ENCODE results near the gene CALCOCO1.

The CALCOCO1 gene

DNA sequence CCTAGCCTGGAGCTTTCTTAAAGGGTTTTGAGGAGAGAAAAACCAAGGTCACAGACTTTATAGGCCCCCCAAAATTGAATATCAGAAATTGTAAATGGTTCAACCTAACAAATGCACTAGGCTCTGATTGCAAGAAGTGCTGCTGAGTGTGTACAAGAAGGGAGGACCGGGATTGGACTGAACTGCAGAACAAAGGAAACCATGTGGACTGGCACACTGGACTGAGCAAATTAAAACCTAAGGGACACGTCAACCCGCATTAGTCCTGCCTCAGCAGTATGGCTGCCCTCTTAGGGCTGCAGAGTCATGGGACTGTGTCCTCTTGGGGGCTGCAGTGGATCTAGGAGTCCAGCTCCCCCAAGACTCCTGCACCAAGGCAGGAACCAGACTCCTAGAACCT lies 25.4 kb upstream of the CALCOCO1 start:
- in situ Hi-C loops (cut with MboI; ENCODE audit: low sequenced_read_pairs), result loop anchor here (25.0 kb wide), 1 partner anchor 460 kb away; no protein-coding TSS in a partner anchor

DNA sequence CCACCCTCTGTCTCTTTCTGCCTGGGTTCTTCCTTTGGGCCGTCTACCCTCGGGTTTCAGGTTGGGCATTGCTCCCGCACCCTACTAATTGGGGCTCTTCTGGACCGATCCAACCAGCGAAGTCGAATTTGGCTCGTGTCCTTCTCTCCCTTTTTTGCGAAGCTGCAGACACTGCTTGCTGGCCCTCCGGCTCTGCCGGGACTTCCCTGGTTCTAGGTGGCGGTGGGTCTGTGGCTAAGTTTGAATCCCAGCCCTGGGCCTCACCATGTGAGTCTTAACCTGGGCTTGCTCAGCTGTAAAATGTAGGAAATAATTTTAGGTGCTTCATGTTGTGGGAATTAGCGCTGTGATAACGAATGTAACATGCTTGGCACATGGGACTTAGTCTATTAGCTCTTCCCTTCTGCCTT lies 24.9 kb upstream of the CALCOCO1 start:
- in situ Hi-C loops (cut with MboI; ENCODE audit: low sequenced_read_pairs), result loop anchor here (25.0 kb wide), 1 partner anchor 460 kb away; no protein-coding TSS in a partner anchor

DNA sequence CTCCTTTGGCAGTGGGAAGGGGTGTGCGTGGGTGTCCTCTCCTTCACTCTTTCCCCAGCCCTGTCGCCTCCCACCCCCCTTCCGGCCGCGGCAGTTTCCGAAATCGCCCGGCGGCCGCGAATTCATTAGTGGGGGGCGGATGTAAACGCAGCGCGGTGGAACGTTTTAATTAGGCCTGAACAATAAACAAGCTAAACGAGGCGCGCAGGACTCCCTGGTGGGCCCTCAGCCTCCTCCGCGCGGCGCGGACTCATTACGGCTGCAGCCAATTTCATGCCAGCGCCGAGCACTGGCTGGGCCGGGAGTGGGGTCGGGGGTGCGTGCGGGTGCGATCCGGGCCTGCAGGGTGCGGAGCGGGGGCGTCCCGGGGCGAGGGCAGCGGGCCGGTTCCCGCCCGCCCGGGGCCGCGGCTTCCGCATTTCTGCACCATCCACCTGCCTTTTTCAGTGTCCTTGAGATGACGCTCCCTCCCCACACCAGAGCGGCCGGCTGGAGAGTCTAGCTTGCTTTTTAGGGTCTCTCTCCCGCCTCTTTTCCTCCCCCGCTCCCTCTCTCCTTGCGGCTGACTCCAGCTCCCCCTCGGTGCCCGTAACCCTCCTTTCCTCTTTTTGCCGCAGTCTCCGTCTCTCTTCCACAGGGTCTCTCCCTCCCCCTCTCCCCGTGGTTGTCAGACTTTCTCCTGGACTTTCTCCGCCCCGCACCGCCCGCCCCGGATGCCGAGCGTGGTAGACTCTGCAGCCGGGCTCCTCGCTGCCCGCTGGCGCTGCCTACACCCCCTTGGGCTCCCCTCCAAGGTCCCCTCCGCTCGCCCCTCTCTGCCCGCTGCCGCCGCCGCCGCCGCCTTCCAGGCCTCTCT lies 24.3 kb upstream of the CALCOCO1 start, which contains the start of gene CISTR:
CISTR (minus strand) TSS at position 644 of the 856 bp plus-strand sequence.
- in situ Hi-C loops (cut with MboI; ENCODE audit: low sequenced_read_pairs), result loop anchor here (25.0 kb wide), 1 partner anchor 461 kb away; no protein-coding TSS in a partner anchor

DNA sequence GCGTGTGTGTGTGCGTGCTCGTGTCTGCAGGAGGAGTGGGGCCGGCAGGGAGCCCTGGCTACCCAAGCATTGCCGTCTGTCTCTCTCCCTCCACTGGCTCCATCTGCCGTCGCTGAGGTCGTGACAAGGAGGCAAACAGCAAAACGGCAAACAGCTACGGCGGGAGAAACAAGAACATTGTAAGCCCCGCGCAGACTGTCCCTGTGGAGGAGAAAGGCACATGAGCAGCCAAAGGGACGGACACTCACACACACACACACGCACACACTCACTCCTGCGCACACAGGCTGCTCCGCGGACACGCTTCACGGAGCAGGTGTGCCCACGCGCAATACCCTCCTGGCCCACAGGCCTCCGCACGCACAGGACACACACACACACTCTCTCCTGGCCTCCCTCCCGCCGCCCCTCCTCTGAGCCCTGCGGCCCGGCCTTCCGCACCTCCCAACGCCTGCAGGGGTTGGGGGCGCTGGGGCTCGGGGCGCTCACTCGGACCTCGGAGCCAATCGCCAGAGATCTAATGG lies 23.6 kb upstream of the CALCOCO1 start:
- in situ Hi-C loops (cut with MboI; ENCODE audit: low sequenced_read_pairs), result loop anchor here (25.0 kb wide), 1 partner anchor 461 kb away; no protein-coding TSS in a partner anchor

DNA sequence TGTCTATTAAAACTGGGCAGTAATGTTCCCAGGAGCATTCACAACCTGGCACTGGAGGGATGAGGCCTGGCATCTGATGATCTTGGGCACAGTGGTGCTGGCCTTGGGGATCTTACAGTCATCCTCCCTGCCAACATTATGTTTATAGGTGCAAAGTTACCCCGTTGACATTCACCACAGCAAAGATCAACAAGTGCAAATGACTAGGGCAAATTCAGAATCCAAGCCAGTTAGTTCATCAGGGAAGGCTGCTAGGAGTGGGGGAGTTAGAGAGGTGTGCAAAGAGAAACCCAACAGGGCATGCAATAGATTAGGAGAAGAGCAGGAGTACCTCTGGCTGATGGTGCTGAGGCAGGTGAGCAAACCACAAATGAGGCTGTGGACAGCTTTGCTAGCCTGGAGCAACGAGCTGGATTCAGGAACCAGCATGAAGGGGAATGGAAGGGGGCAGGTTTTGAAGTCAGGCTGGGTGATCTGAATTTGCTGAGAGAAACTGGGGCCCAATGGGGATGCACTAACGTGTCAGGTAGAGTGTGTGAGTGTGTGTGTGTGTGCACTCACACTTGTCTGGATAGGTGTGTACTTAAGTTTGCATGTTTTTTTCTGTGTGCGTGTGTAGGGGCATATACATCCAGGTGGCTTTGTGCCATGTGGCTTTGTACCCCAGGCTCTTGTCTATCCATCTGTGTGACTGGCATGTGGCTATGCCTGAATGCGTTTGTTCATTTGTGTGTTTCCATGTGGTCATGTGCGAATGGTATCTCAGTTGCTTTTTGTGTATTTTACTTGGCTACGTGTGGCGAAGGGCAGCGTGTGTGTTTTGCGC lies 22.9 kb upstream of the CALCOCO1 start:
- in situ Hi-C loops (cut with MboI; ENCODE audit: low sequenced_read_pairs), result loop anchor here (25.0 kb wide), 1 partner anchor 462 kb away; no protein-coding TSS in a partner anchor

DNA sequence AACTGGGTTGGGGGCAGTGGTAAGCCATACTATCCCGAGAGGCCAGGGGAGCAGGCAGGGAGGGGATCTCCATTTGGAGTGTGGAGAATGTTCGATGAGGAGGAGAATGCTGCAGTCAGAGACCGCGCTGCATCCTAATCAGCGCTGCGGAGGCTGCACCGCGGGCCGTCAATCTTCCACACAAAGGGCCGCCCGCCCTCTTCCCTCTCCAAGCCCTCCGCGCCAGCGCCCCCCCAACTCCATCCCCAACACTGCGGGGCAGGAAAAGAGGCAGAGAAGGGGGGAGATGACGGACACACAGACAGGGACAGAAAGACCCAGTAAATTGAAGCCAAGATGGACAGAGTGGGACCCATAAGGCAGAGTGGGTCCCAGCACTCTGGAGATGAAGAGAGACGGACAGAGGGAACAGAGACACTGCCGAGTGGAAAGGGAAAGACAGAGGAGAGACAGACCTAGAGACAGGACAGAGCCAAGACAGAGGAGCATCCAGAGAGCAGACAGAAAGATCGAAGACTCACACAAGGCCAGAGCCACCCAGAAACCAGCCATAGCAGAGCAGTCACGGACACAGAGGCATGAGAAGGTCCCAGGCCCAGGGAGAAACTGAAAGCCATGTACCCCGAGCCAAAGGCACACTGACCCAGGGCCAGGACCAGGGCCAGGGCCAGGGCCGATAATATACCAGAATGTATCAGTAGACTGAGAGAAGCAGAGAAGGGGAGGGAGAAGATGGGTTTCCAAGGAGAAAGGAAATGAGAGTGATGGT lies 21.0 kb upstream of the CALCOCO1 start:
- in situ Hi-C loops (cut with MboI; ENCODE audit: low sequenced_read_pairs), result no loop called here

DNA sequence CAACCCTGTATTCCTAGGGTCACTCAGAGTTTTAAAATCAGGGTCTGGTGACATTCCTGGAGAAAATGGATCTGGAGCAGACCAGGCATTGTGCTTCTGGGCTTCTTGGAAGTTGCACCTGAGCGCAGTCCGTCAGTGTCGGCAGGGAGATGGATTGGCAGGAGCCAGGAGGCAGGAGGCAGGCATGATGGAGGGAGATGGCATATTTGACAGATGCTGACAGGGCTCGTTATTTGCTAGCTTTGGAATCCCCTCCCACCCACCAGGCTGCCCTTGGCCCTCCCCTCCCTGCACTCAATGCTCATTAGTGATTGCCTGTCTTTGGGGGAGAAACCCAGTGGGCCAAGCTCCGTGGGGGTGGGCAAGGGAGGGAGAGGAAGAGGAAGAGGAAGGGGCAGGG lies 19.8 kb upstream of the CALCOCO1 start:
- in situ Hi-C loops (cut with MboI; ENCODE audit: low sequenced_read_pairs), result no loop called here

DNA sequence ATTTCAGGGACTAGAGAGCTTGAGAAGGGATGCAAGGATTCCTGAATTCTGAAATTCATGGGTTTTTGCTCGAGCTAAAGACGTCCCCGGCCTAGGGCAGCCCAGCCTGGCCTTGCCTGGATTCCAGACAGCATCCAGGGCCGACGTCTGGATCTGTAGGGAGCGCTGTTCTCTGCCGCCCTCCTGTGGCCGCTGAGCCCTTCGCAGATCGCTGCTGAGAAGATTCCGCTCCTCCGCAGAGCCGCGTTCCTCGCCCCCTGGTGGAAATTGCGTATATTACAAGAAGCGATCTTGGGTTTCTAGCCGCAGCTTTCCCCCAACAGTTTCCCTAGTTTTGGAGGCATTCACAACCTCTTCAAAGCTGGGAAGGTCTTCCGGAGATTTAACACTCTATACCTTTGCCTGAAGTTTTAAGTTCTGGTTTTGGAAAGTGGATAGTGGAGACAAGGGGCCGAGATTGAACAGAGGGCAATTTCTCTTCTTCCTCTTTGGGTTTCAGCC lies 19.4 kb upstream of the CALCOCO1 start:
- in situ Hi-C loops (cut with MboI; ENCODE audit: low sequenced_read_pairs), result no loop called here

DNA sequence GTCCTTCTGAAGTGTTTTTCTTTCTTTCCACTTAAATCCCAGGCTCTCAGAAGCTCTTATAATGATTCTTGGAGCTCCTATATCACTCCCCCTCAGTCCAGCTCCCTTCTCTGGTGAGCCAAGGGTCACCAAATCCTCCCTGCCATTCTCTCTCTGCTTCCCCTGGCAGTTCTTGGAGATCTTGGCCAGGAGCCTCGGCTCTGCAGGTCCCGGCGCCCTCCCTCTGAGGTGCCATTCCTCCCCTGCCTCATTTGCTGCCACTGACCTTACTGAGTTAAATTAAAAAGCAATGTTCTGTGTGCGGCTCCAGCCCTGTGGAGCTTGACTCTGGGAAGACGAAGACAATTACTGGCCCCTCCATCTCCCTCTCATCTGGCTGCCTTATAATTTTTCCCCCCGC lies 17.5 kb upstream of the CALCOCO1 start:
- in situ Hi-C loops (cut with MboI; ENCODE audit: low sequenced_read_pairs), result loop anchor here (5.0 kb wide), 1 partner anchor 42 kb away; no protein-coding TSS in a partner anchor

DNA sequence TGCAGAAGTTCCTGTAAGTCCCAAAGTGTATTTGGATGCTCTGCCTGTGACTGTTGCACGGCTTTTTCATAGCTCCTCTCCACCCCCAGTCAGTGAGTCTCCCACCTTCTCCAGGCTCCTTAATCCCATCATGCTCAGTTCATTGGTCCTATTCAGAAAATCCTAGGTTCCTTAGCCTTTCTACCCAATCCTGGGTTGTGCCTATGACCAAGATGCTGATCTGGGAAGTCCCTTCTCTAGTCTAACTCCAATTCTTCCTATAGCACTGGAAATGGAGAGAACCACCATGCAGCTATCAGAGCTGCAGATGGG lies 16.8 kb upstream of the CALCOCO1 start:
- in situ Hi-C loops (cut with MboI; ENCODE audit: low sequenced_read_pairs), result loop anchor here (5.0 kb wide), 1 partner anchor 42 kb away; no protein-coding TSS in a partner anchor

DNA sequence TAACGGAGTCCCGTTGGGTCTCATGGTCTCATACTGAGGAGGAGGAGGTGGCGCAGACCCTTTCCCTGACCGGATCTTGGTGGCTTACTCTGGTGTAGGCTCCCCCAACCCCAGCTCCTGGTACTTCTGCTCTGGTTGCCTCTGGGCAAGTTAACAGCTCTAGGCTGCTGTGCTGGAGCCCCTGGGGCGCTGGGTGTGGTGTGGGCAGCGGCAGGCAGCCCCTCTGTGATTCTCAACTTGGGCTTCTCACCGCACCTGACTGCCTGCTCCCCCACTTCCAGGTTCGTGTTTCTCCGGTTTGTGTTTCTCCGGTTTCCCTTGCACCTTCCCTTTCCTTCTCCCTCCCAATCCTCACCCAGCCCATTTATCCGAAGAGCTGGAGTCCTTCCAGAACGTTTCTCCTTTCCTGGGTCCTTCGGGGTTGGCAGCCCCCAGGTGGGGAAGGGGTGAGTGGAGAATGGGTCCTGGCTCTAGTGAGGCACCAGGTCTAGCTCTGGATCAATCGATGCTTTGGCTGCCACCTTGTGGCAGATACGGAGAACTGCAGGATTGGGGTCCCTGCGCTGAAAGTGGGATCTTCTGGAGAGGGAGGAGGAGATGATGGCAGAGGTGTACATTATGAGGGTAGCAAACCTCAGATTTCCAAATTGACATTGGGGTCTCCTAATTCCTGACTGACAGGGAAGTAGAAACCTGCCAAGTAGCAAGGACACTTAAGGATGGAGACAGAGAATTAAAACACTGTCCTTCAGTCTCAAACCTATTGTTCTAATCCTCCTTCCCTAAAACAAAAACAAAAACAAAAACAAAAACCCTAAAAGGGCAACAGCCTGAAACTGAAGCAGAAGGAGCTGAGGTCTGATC lies 16.2 kb upstream of the CALCOCO1 start:
- in situ Hi-C loops (cut with MboI; ENCODE audit: low sequenced_read_pairs), result loop anchor here (5.0 kb wide), 1 partner anchor 41 kb away; no protein-coding TSS in a partner anchor

DNA sequence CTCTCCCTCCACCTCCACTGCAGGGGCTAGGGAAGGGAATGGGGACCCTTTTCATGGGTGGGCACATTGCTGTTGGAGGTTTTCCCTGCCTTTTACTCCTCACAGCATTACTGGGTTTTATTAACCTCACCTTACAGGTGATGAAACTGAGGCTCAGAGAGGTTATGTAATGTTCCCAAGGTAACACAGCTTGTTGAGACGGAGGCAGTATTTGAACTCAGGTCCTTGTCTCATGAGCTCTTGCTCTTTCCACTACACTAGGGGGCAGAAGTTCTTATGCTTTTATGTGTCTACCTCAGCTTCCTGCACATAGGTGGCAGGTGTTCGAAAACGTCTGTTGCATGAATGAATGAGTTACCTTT lies 12.9 kb upstream of the CALCOCO1 start:
- in situ Hi-C loops (cut with MboI; ENCODE audit: low sequenced_read_pairs), result loop anchor here (5.0 kb wide), 1 partner anchor 38 kb away; no protein-coding TSS in a partner anchor

DNA sequence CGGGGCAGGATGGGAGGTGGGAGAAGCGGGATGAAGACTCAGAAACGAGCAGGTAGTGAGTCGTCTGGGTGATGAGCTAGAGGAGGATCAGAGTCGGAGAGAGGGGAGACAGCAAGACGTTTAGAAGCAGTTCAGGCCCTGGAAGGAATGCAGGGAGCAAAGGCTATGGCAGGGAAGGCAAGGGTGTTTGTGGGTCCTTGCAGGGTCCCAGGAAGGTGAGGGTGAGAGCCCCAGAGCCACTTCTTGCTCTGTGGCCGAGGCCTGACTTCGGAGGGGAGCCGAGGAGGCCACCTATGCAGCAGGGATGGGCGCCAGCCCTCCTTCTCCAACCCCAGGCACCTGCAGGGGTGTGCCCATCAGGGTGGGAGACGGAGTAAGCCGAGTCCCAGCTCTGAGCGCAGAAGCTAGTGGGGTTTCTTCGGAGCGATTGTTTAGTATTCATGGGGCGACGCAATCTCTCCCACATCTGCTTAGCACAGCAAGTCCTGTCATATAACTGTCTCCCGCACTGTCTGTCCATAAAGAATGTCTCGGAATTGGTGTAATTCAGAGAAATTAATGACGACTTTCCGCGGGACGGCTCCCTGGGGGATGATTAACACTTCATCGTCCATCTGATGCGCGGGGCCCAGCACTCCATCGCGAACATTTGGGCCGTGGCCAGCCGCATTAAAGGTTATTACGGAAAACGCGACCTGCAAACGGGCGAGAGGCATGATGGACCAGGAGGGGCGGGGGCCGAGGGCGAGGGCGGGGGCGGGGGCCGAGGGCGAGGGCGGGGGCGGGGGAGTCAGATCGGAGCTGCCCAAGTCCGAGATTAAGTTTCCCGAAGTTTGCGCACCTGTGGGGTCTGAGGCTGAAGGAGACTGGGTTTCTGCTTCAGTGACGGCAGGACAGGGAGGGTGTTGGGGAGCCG lies 12.2 kb upstream of the CALCOCO1 start:
- in situ Hi-C loops (cut with MboI; ENCODE audit: low sequenced_read_pairs), result loop anchor here (5.0 kb wide), 1 partner anchor 37 kb away; no protein-coding TSS in a partner anchor

DNA sequence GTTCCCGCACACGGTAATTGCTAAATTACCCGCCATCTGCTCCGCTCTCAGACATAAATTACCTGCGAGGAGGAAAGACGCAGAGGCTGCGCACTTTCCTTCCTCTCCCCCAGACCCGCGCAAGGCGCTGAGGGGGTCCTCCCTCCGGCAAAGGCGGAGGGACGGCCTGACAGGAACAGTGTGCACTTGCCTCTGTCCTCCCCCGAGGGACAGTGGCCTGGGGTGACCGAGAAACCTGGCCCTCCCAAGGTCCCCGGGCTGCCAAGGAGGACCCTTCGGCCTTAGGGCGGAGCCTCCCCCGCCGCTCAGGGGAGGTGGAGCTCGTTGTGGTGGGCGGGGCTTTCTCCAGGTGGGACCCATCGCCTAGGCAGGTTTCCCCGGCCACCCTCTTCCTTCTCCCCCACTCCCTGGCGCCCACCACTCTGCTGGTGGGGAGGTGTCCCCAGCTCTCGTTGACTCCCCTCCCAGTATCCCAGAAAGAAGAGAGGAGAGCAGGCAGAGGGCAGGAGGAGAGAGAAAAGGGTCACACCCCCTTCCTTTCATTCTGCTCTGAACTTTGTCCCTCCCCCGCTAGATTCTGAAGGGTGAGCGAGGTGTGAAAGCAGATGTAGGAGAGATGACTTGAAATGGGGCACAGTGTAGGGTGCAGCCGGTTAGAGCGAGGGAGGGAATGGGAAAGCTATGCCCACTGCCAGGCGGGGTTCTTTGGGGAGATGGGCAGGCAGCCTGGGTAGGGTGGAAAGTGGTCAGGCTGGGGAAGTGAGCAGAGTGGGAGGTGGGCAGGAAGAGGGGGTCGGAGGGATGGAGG lies 11.4 kb upstream of the CALCOCO1 start:
- in situ Hi-C loops (cut with MboI; ENCODE audit: low sequenced_read_pairs), result no loop called here

DNA sequence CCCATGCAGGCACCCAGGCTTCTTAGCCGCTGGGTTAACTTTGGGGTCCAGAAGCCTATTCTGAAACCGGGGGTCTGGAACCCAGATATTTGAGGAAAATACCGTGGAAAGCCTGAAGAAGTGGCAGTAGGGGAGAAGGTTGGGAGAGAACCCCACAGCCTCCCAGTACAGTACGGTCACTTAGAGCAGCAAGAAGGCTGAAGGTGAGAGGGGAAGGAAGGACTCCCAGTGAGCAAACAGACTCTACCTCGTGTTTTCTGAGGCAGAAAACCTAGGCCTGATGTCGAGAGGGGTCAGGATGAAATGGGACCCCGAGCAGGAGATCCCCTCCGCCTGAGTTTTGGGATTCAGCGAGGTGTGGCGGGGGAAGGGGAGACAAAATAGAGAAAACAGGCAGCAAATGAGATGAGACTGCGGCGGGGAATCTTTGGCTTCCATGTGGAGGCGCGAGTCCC lies 10.7 kb upstream of the CALCOCO1 start:
- in situ Hi-C loops (cut with MboI; ENCODE audit: low sequenced_read_pairs), result no loop called here

DNA sequence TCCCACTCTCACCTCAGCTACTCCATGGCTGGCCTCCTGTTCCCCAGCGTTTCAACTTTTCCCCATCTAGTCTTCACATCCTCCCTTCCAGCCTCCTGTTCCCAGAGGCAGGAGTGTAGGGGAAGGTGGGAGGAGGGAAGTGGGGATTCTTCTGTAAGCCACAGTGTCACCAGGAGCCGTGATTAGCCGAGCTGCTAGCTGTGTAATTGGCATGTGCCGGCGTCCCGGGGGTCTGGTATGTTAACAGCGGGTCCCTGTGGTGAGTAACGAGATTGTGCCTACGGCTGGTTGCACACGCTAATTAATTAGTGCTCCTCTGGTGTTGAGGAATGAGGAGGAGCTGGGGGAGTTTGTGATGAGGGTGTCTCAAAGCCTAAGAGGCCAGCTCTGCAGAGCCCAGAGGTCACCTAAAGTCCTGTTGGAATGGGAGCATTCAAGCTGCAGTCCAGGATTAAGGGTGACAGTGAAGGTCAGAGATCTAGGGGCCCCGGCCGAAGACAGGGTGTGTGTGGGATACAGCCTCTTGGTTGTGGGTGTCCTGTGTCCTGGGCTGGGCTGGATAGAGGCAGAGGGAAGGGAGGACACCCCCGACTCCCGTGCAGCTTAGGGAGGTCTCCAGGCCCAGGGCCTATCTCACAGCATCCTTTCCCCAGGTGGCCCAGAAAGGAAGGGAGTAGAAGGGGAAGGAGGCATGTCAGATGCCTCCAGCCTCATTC lies 10.0 kb upstream of the CALCOCO1 start:
- in situ Hi-C loops (cut with MboI; ENCODE audit: low sequenced_read_pairs), result no loop called here

DNA sequence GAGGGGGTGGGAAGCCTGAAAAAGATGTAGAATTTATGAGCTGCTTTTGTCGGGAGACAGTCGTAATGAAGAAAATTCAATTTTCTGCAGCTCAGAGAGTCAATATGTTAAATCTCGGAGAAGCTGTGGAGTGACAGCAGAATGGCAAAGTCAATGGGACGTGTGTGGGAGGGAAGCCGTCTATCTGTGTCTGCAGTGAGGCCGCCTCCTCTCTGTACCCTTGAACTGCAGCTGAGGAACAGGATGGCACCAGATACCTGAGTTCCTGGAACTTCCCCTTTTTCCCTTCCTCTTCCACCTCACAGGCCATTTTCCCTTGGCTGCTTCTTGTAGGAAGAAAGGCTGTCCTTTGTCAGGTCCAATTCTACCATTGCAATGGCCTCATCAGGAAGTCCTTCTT lies 9.3 kb upstream of the CALCOCO1 start:
- in situ Hi-C loops (cut with MboI; ENCODE audit: low sequenced_read_pairs), result no loop called here

All from HL-60/S4 treated with retinoic acid at 250 ng/mL for 4 days and 3 days (cell line).